GM20000 (cell line): ENCODE results near the gene KRTAP24-1.

Experiments
- DNase-seq: peaks from one replicate; pipeline ENCODE4 v3.0.0; 2012; ENCODE audit warnings: low spot score
- CTCF ChIP-seq: IDR thresholded peaks from 2 replicates; pipeline ENCODE4 v1.5.1; 2012; ENCODE audit warnings: mild to moderate bottlenecking, control low read depth; ENCODE audit errors: extremely low read depth, missing control alignments

Gene KRTAP24-1

GRCh38 chr21:30282850-30283249 lies at the start of gene KRTAP24-1:
Gene KRTAP24-1, minus strand, starts transcription at chr21:30282950. Its CDS starts 18 bp downstream, at chr21:30282932.
- no peak for TF ChIP-seq CTCF
- no peak for DNase-seq

GRCh38 chr21:30329203-30329875 lies 46.6 kb upstream of the KRTAP24-1 start:
- DNase-seq = no peak
- TF ChIP-seq CTCF = no peak

- TF ChIP-seq CTCF = no peak
- DNase-seq = no peak
Measured at GRCh38 chr21:30326390-30326789, 43.6 kb upstream of the KRTAP24-1 start.

- no peak for TF ChIP-seq CTCF
Measured at GRCh38 chr21:30320215-30320614, 37.5 kb upstream of the KRTAP24-1 start, which contains the start of gene KRTAP26-1. Gene KRTAP26-1, minus strand, starts transcription at chr21:30320315. Its CDS starts 280 bp downstream, at chr21:30320035.

GRCh38 chr21:30315701-30316100 lies 33.0 kb upstream of the KRTAP24-1 start:
- TF ChIP-seq CTCF = no peak
- no peak for DNase-seq

More at GRCh38 chr21:30320215-30320614, 37.5 kb upstream of the KRTAP24-1 start, which contains the start of gene KRTAP26-1:
- DNase-seq = no peak

- no peak for TF ChIP-seq CTCF
- no peak for DNase-seq
Measured at GRCh38 chr21:30306884-30307283, 24.1 kb upstream of the KRTAP24-1 start.

GRCh38 chr21:30305136-30305535 lies 22.4 kb upstream of the KRTAP24-1 start:
- TF ChIP-seq CTCF = no peak
- no peak for DNase-seq
